OCI-LY1 (cell line): ENCODE measurements around the gene SMIM11.
"Not testable (repeated sequence)": the region's sequence is repeated elsewhere in the genome, so short reads cannot be mapped to it uniquely, and the experiment has no call there.

ENCODE experiments used
- CTCF ChIP-seq: fragments of 200-600 bp; sonication (generic), shearing (Covaris generic); IDR thresholded peaks from 2 replicates; pipeline ENCODE4 v1.5.1; 2017; ENCODE audit warnings: mild to moderate bottlenecking, antibody characterized with exemption, low read length, moderate library complexity, mixed read lengths
- EZH2 ChIP-seq: fragments of 200-600 bp; sonication (generic), shearing (Covaris generic); IDR thresholded peaks from 2 replicates; pipeline ENCODE4 v1.8.0; 2017; ENCODE audit warnings: borderline replicate concordance, mixed run types, mild to moderate bottlenecking, antibody characterized with exemption, low read length, moderate library complexity, mixed read lengths

GRCh38 chr21:34429710-34430109, 54.4 kb downstream of the SMIM11 start:
- TF ChIP-seq CTCF, EZH2: not testable (repeated sequence)
